HEK293T (cell line): Measurements from ENCODE around the gene CMPK2.
"Not testable (repeated sequence)": the region's sequence is repeated elsewhere in the genome, so short reads cannot be mapped to it uniquely, and the experiment has no call there.

Experiments used
- CTCF ChIA-PET: fragments of 350-600 bp; formaldehyde crosslinking; extraction: SDS; loops from one replicate; lab custom pipeline; 2021; ENCODE audit warnings: antibody characterized with exemption, inconsistent platforms; lab: Yijun Ruan, JAX
- POLR2A ChIA-PET: fragments of 350-600 bp; formaldehyde crosslinking; extraction: SDS; loops from one replicate; lab custom pipeline; 2020; ENCODE audit warnings: antibody characterized with exemption, inconsistent platforms; lab: Yijun Ruan, JAX
- DNase-seq: peaks from one replicate; pipeline ENCODE4 v3.0.0; 2012; ENCODE audit warnings: mixed read lengths; ENCODE audit errors: extremely low spot score
- ARNT ChIP-seq: fragments of 450-650 bp; IDR thresholded peaks from 2 replicates; pipeline ENCODE4 v1.6.1; 2017; ENCODE audit warnings: mild to moderate bottlenecking
- BHLHE40 ChIP-seq: fragments of 450-650 bp; IDR thresholded peaks from 2 replicates; pipeline ENCODE4 v1.6.1; 2016; ENCODE audit warnings: mild to moderate bottlenecking, moderate library complexity, borderline replicate concordance
- CTBP1 ChIP-seq: fragments of 450-650 bp; IDR thresholded peaks from 2 replicates; pipeline ENCODE4 v1.6.1; 2016; ENCODE audit warnings: borderline replicate concordance
- ELF4 ChIP-seq: fragments of 450-650 bp; IDR thresholded peaks from 2 replicates; pipeline ENCODE4 v1.6.1; 2017; ENCODE audit warnings: antibody characterized with exemption
- FOXA1 ChIP-seq: fragments of 450-650 bp; IDR thresholded peaks from 2 replicates; pipeline ENCODE4 v1.6.1; 2016; ENCODE audit warnings: mild to moderate bottlenecking
- FOXK2 ChIP-seq: fragments of 450-650 bp; IDR thresholded peaks from 2 replicates; pipeline ENCODE4 v1.6.1; 2016; ENCODE audit warnings: mild to moderate bottlenecking
- FOXM1 ChIP-seq: fragments of 450-650 bp; IDR thresholded peaks from 2 replicates; pipeline ENCODE4 v1.6.1; 2017; ENCODE audit warnings: mild to moderate bottlenecking, borderline replicate concordance
- HDGF ChIP-seq: fragments of 450-650 bp; IDR thresholded peaks from 2 replicates; pipeline ENCODE4 v1.6.1; 2017; ENCODE audit warnings: antibody characterized with exemption, borderline replicate concordance
- L3MBTL2 ChIP-seq: fragments of 450-650 bp; conservative IDR thresholded peaks from 2 replicates; pipeline ENCODE4 v1.6.1; 2016; ENCODE audit warnings: mild to moderate bottlenecking
- LEF1 ChIP-seq: fragments of 450-650 bp; IDR thresholded peaks from 2 replicates; pipeline ENCODE4 v1.6.1; 2017; ENCODE audit warnings: mild to moderate bottlenecking, borderline replicate concordance
- NFRKB ChIP-seq: fragments of 450-650 bp; IDR thresholded peaks from 2 replicates; pipeline ENCODE4 v1.6.1; 2016; ENCODE audit warnings: mild to moderate bottlenecking, moderate library complexity
- PKNOX1 ChIP-seq: fragments of 450-650 bp; IDR thresholded peaks from 2 replicates; pipeline ENCODE4 v1.6.1; 2016
- SP1 ChIP-seq: fragments of 450-650 bp; IDR thresholded peaks from 2 replicates; pipeline ENCODE4 v1.6.1; 2017
- SUZ12 ChIP-seq: fragments of 450-650 bp; IDR thresholded peaks from 2 replicates; pipeline ENCODE4 v1.6.1; 2016; ENCODE audit warnings: mild to moderate bottlenecking
- TARDBP ChIP-seq: fragments of 450-650 bp; IDR thresholded peaks from 2 replicates; pipeline ENCODE4 v1.6.1; 2016
- ZNF384 ChIP-seq: fragments of 450-650 bp; IDR thresholded peaks from 2 replicates; pipeline ENCODE4 v1.6.1; 2016

CMPK2 gene

DNA sequence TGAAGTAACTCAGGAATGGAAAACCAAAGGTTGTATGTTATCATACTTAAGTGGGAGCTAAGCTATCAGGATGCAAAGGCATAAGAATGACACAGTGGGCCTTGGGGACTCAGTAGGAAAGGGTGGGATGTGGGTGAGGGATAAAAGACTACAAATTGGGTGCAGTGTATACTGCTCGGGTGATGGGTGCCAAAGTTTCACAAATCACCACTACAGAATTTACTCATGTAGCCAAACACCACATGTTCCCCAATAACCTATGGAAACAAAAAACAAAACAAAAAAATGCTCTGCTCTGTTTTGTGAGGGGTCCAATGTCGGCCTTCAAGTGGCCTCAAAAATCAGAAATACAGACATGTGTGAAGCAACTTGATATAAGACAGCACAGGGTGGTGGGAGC lies 42.6 kb upstream of the CMPK2 start:
- no peak for DNase-seq
- POLR2A ChIA-PET, result no interaction called here
- CTCF ChIA-PET, result no interaction called here
- no peak for TF ChIP-seq PKNOX1
- no peak for TF ChIP-seq SP1
- no peak for TF ChIP-seq TARDBP
- TF ChIP-seq ARNT, result no peak
- no peak for TF ChIP-seq CTBP1
- TF ChIP-seq FOXA1, result no peak
- no peak for TF ChIP-seq FOXK2
- TF ChIP-seq L3MBTL2, result no peak
- TF ChIP-seq NFRKB, result no peak
- TF ChIP-seq BHLHE40, result no peak
- TF ChIP-seq SUZ12, result no peak
- no peak for TF ChIP-seq LEF1
- TF ChIP-seq ELF4, result no peak
- no peak for TF ChIP-seq HDGF
- TF ChIP-seq FOXM1, result no peak
- TF ChIP-seq ZNF384, result no peak

DNA sequence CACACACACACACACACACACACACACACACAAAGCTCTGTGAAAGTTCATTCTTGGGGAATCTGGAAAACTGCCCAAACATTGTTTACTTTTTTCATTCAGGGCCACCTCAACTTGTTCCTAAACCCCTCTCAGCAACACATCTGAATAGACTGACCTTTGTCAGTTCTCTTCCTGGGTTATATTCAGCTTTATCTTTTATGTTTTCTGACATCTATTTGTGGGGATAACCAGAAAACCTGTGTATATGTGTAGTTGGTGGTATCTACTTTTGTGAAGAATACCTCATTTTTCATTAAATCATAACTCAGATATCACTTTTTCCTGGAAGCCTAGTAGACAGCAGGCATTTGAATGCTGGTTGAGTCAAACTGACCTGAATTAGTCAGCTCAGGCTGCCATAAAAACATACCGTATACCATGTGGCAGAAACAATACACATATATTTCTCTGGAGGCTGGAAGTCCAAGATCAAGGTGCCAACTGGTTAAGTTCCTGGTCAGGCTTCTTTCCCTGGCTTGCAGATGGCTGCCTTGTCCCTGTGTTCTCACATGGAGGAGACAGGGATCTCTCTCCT lies 40.5 kb upstream of the CMPK2 start:
- DNase-seq, result no peak
- TF ChIP-seq SUZ12, result no peak
- no peak for TF ChIP-seq BHLHE40
- no peak for TF ChIP-seq LEF1
- TF ChIP-seq ELF4, result no peak
- TF ChIP-seq NFRKB, result no peak
- TF ChIP-seq L3MBTL2, result no peak
- no peak for TF ChIP-seq PKNOX1
- ChIA-PET POLR2A (no interaction called here), CTCF (no interaction called here)

GRCh38 chr2:6905668-6906067 lies 40.0 kb upstream of the CMPK2 start:
- ChIA-PET POLR2A (no interaction called here), CTCF (no interaction called here)
- TF ChIP-seq BHLHE40 (no peak), ARNT (no peak), SUZ12 (no peak), PKNOX1 (no peak), ZNF384 (no peak), HDGF (no peak), SP1 (no peak), ELF4 (no peak), L3MBTL2 (no peak), LEF1 (no peak), TARDBP (no peak), FOXA1 (no peak), NFRKB (no peak), CTBP1 (no peak), FOXM1 (no peak)
- DNase-seq, result no peak

- DNase-seq, CTCF ChIA-PET, POLR2A ChIA-PET: not testable (repeated sequence)
These were observed 36.9 kb upstream of the CMPK2 start for GRCh38 chr2:6902581-6902980.

- ChIA-PET POLR2A (no interaction called here), CTCF (interaction anchor here (0.8 to 1.3 kb wide), 4 partner anchors 39 to 201 kb away, joined by 3 read pairs; no protein-coding TSS in a partner anchor)
- TF ChIP-seq TARDBP (no peak), NFRKB (no peak), L3MBTL2 (no peak), FOXA1 (no peak), ELF4 (no peak), SP1 (no peak), FOXM1 (no peak), FOXK2 (no peak), BHLHE40 (no peak), SUZ12 (no peak), ARNT (no peak)
- DNase-seq, result peak; percentile 18
These were observed 31.4 kb upstream of the CMPK2 start for GRCh38 chr2:6896930-6897759.

DNA sequence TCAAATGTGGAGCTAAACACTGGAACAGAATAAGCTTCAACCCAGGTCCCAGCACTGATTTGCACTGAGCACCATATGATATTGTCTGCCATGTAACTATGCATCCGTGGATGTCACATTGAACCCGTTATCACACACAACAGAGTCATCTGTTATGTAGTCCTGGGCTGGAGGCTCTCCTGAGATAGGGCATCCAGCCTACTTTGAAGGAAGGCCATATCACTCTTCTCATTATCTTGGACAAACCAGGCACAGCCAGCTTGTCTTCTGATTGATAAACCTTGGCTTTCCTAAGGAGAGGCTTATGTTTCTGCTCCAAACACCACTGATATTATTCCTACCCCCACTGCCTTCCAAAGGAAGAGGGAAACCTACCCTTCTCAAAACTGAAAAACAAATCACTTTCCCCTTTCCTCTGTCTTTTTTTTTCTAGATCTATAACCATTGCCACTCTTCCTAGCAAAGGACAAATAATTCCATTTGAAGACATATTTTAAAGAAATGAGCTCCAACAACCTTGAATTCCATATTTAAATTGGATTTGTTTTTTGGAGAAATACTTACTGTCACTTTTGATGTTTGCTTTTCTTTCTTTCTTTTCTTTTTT lies 28.3 kb upstream of the CMPK2 start:
- no peak for TF ChIP-seq FOXA1
- ChIA-PET CTCF (interaction anchor here (0.7 kb wide), 1 partner anchor 1673 kb away, joined by 6 read pairs; no protein-coding TSS in a partner anchor), POLR2A (no interaction called here)
- no peak for DNase-seq
